WTC11 (cell line): ENCODE measurements around the gene RIC3. TPM values are rescaled to one million over a fixed set of nuclear protein-coding genes. Genes with fewer than 3 reads are reported as not detected.

ENCODE experiments used
- ATAC-seq: fragments of 200-7000 bp; cut with Tn5 transposase; 2 replicates; pipeline ENCODE4 v1.10.0; 2021; ENCODE audit warnings: mild to moderate bottlenecking, moderate library complexity
- CTCF ChIA-PET: fragments of 300-600 bp; sonication (Branson Sonifier 250); formaldehyde crosslinking; loops from one replicate; lab custom pipeline; 2021; ENCODE audit warnings: antibody characterized with exemption; lab: Charles Lee
- POLR2A ChIA-PET: fragments of 350-600 bp; sonication (Branson Sonifier 250); formaldehyde crosslinking; loops from one replicate; lab custom pipeline; 2021; ENCODE audit warnings: antibody characterized with exemption; lab: Charles Lee
- DNase-seq: peaks from one replicate; pipeline ENCODE4 v3.0.0; 2021; ENCODE audit warnings: low spot score
- H3K27ac Mint-ChIP-seq: 2 replicates; pipeline ENCODE4 v1.8.0; 2021; ENCODE audit warnings: mixed read lengths
- H3K27me3 Mint-ChIP-seq: 2 replicates; pipeline ENCODE4 v1.8.0; 2021; ENCODE audit warnings: low read depth, mild to moderate bottlenecking, moderate library complexity, mixed read lengths
- H3K36me3 Mint-ChIP-seq: 2 replicates; pipeline ENCODE4 v1.8.0; 2021; ENCODE audit warnings: mixed read lengths
- H3K4me1 Mint-ChIP-seq: 2 replicates; pipeline ENCODE4 v1.8.0; 2022; ENCODE audit warnings: mixed read lengths
- H3K4me3 Mint-ChIP-seq: 2 replicates; pipeline ENCODE4 v1.8.0; 2021; ENCODE audit warnings: mild to moderate bottlenecking, moderate library complexity, mixed read lengths
- H3K9me3 Mint-ChIP-seq: 2 replicates; pipeline ENCODE4 v1.8.0; 2021; ENCODE audit warnings: mixed read lengths
- CBFB ChIP-seq: sonication (generic); formaldehyde crosslinking; IDR thresholded peaks from 2 replicates; pipeline ENCODE4 v1.8.1; 2022; ENCODE audit warnings: mild to moderate bottlenecking, low read depth, missing genetic modification reagents
- CREB1 ChIP-seq: sonication (generic); formaldehyde crosslinking; IDR thresholded peaks from 2 replicates; pipeline ENCODE4 v1.8.0; 2023; ENCODE audit warnings: mild to moderate bottlenecking, missing genetic modification reagents
- FOXJ3 ChIP-seq: sonication (generic); formaldehyde crosslinking; IDR thresholded peaks from 2 replicates; pipeline ENCODE4 v1.9.0; 2021; ENCODE audit warnings: missing genetic modification reagents, mild to moderate bottlenecking, borderline replicate concordance
- HMGA2 ChIP-seq: fragments of 250-450 bp; sonication (Bioruptor Pico); IDR thresholded peaks from 2 replicates; pipeline ENCODE4 v1.4.0; 2021; ENCODE audit warnings: mild to moderate bottlenecking, moderate library complexity
- NFATC4 ChIP-seq: fragments of 250-450 bp; sonication (Bioruptor Pico); IDR thresholded peaks from 2 replicates; pipeline ENCODE4 v1.9.0; 2021; ENCODE audit warnings: mild to moderate bottlenecking
- NR2C2 ChIP-seq: sonication (generic); formaldehyde crosslinking; IDR thresholded peaks from 2 replicates; pipeline ENCODE4 v1.8.0; 2022; ENCODE audit warnings: mild to moderate bottlenecking, missing genetic modification reagents
- SMAD3 ChIP-seq: sonication (generic); formaldehyde crosslinking; IDR thresholded peaks from 2 replicates; pipeline ENCODE4 v1.8.0; 2022; ENCODE audit warnings: missing genetic modification reagents, mild to moderate bottlenecking, borderline replicate concordance
- TP53 ChIP-seq: sonication (generic); formaldehyde crosslinking; IDR thresholded peaks from 2 replicates; pipeline ENCODE4 v1.8.1; 2023; ENCODE audit warnings: mild to moderate bottlenecking, missing genetic modification reagents
- ZNF263 ChIP-seq: sonication (generic); formaldehyde crosslinking; IDR thresholded peaks from 2 replicates; pipeline ENCODE4 v1.8.1; 2022; ENCODE audit warnings: low read depth, mild to moderate bottlenecking, moderate library complexity, missing genetic modification reagents
- ZNF423 ChIP-seq: fragments of 250-450 bp; sonication (Bioruptor Pico); IDR thresholded peaks from 2 replicates; pipeline ENCODE4 v2.1.2; 2022; ENCODE audit warnings: mild to moderate bottlenecking, moderate library complexity
- total RNA-seq: library from RNA; stranded (reverse); gene quantifications from 3 replicates; pipeline ENCODE4 v1.2.3, GENCODE V29; 2021
- TF ChIP-seq, protein P1 (sequence below): fragments of 200-600 bp; IDR thresholded peaks from 2 replicates; pipeline ENCODE4 v1.8.0; 2022; ENCODE audit warnings: antibody characterized with exemption

The RIC3 gene
- total RNA-seq, 1 experiment from 2014 or later, result 15.7 TPM

DNA sequence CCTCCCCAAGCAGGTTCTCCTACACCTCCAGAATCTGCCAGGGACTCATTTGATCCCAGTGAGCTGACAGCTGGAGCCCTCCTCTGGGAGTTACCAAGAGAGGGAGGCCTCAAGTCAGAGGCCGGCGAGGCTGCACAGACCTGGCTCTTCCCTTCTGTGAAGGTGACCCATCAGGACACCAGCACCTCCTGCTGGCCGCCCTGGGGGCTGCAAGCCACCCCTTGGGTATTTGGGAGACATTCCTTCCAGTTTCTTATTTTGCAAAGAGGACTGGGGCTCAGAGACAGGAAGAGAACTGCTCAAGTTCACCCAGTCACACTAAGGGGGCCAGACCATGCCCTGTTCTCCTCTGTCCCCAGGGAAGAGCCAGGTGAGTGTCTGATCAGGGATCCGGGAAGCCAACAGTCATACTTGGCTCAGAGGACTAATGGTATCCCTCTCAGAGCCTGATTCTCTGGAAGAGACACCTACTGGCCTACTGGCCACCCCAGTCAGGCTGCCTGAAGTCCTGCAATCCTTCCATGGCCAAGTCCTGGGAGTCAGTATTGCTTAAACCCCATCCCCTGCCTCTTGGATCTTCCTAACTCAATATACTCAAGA, 40.5 kb upstream of the RIC3 start:
- ATAC-seq, result peak; percentile 61
- no peaks in the 10 kb centered on the region for H3K27me3 Mint-ChIP-seq
- CTCF ChIA-PET, result interaction anchor here (0.6 to 1.0 kb wide), 3 partner anchors 9 to 16 kb away, joined by 3 to 6 read pairs (median 4); no protein-coding TSS in a partner anchor
- POLR2A ChIA-PET, result interaction anchor here (0.7 kb wide), 1 partner anchor 133 kb away, joined by 4 read pairs; no protein-coding TSS in a partner anchor
- peak; percentile 82 for DNase-seq
- peaks cover 16% of the 10 kb centered on the region for H3K4me1 Mint-ChIP-seq
- H3K27ac Mint-ChIP-seq, result no peak overlapping the region
- no peak overlapping the region for H3K4me3 Mint-ChIP-seq
- H3K36me3 Mint-ChIP-seq, result no peaks in the 10 kb centered on the region
- H3K9me3 Mint-ChIP-seq, result no peaks in the 10 kb centered on the region
- TF ChIP-seq ZNF423 (CRISPR knock-in tag), result 0 out of 2 replicates have a peak, but pooled peaks have one; percentile 5
- TF ChIP-seq, protein P1, sequence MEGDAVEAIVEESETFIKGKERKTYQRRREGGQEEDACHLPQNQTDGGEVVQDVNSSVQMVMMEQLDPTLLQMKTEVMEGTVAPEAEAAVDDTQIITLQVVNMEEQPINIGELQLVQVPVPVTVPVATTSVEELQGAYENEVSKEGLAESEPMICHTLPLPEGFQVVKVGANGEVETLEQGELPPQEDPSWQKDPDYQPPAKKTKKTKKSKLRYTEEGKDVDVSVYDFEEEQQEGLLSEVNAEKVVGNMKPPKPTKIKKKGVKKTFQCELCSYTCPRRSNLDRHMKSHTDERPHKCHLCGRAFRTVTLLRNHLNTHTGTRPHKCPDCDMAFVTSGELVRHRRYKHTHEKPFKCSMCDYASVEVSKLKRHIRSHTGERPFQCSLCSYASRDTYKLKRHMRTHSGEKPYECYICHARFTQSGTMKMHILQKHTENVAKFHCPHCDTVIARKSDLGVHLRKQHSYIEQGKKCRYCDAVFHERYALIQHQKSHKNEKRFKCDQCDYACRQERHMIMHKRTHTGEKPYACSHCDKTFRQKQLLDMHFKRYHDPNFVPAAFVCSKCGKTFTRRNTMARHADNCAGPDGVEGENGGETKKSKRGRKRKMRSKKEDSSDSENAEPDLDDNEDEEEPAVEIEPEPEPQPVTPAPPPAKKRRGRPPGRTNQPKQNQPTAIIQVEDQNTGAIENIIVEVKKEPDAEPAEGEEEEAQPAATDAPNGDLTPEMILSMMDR, result peak; percentile 72
- TF ChIP-seq TP53 (CRISPR knock-in tag), result no peak
- TF ChIP-seq, all 79 proteins: peak for 2

DNA sequence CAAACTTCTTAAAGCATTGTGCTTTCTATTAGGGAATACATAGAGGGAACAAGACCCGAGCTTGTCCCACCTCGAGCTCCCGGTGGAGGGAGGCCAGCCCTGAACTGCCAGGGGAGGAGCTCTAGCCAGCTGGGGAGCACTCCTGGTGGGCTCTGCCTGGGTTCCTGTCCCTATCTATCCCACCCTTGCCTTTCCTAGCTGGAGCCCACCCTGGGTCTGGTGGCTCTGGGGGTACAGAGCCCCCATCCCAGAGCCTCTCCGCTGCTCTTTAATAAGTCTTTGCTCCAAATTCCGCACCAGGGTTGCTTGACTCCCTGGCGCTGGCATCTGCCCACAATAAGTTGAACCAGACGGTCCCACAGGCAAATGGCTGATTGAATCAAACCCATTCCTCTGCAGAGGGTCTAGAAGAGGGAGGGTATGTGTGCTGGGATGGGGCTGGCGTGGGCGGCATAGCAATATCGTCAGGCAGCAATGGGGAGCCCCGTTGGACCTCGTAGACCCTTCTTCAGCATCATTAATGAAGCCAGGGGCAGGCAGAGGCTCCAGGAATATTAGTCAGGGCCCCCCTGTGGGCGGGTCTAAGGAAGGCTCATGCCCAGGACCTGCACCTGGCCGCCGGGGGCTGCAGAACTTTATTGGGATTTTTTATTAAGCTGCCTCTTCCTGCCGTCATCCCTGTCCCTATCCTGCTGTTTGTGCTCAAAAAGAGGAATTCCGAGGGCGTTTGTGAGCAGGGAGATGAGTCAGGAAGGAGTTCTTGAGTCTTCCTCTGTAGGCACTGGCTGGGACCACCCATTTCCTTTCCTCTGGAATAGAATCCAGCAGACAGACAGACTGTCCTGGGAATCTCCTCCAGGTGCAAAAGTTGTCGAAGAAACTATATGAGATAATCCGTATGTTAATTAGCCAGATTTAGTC, 38.5 kb upstream of the RIC3 start:
- ATAC-seq (no peak), DNase-seq (no peak)
- no peaks in the 10 kb centered on the region for H3K36me3 Mint-ChIP-seq
- no peak overlapping the region for H3K27ac Mint-ChIP-seq
- H3K4me1 Mint-ChIP-seq, result peaks cover 16% of the 10 kb centered on the region
- TF ChIP-seq NR2C2 (CRISPR knock-in tag) (no peak), ZNF263 (CRISPR knock-in tag) (peak; percentile 75; the same call in 1 of the 2 replicates)
- TF ChIP-seq, all 79 proteins: peak for 1
- Mint-ChIP-seq H3K27me3 (no peaks in the 10 kb centered on the region), H3K9me3 (no peaks in the 10 kb centered on the region), H3K4me3 (no peak overlapping the region)
- ChIA-PET CTCF (interaction anchor here (1.0 to 4.8 kb wide), 5 partner anchors 11 to 359 kb away, joined by 3 to 27 read pairs (median 6); partner anchors contain the start of gene LMO1), POLR2A (no interaction called here)

DNA sequence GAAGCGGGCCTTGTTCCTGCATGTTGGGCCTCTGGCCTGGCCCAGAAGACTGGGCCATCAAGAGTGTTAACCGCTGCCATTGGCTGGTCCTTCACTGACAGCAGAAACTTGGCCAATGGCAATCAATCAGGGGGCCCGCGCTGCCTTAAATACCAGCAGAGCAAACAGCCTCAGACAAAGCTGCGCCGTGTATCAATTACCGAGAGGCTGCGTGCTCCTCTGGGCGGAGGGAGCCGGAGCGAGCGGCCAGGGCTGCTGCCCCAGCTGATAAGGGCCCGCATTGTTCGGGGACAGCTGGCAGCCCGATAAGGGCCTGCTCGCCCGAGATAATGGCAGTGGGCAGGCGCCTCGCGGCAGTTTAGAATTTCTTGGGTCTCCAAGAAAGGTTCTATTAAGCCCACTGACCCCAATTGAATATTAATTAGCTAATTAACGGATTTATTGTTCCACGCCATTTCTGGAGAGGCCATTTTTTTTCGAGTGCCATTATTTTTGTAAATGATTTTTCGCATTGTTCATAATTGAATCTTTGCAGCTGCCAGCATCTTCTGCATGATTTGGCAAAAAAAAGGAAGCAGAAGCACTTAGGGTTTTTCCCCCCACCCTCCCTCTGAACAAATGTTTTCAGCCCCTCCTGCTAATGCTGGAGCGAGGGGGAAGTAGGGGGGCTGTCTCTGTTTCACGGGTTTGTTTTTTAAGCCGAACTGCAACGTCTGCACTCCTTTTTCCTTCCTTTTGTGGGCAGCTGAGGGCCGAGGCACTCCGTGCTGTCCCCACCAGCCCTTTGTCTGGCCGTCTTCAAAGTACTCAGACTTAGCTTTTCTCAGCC, 37.6 kb upstream of the RIC3 start:
- no peak overlapping the region for H3K4me3 Mint-ChIP-seq
- ATAC-seq (peak; percentile 74), DNase-seq (no peak)

DNA sequence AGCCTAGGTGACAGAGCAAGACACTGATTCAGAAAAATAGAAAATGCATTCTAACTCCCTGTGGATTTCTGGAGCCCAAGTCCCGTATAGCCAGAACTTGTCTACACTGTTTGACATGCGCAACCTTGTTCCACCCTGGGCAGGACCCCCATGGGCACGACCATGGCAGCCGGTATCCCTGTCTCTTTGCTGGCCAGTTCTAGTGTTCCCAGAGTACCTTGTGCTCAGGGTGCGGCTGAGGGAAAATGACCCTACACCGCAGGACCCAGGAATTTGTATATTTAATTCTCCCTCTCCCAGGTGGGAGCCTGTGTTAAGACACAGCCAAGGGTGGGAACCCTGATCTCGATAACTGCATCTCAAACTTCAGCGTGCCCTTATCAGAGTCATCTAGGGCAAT, 36.7 kb upstream of the RIC3 start:
- H3K36me3 Mint-ChIP-seq, result no peaks in the 10 kb centered on the region
- ATAC-seq (no peak), DNase-seq (no peak)
- peaks cover 22% of the 10 kb centered on the region for H3K4me1 Mint-ChIP-seq
- ChIA-PET POLR2A (no interaction called here), CTCF (interaction anchor here (1.0 to 4.8 kb wide), 4 partner anchors 12 to 58 kb away, joined by 3 to 27 read pairs (median 4); no protein-coding TSS in a partner anchor)
- no peak for TF ChIP-seq NFATC4 (CRISPR knock-in tag)
- no peak for TF ChIP-seq SMAD3 (CRISPR knock-in tag)
- H3K4me3 Mint-ChIP-seq, result no peak overlapping the region
- no peaks in the 10 kb centered on the region for H3K9me3 Mint-ChIP-seq
- H3K27ac Mint-ChIP-seq, result no peak overlapping the region
- no peaks in the 10 kb centered on the region for H3K27me3 Mint-ChIP-seq

More for the DNA sequence above, 37.6 kb upstream of the RIC3 start:
- ChIA-PET POLR2A (no interaction called here), CTCF (interaction anchor here (1.0 to 4.8 kb wide), 7 partner anchors 11 to 360 kb away, joined by 3 to 27 read pairs (median 4); partner anchors contain the start of gene LMO1)
- Mint-ChIP-seq H3K9me3 (no peaks in the 10 kb centered on the region), H3K27me3 (no peaks in the 10 kb centered on the region), H3K36me3 (no peaks in the 10 kb centered on the region), H3K4me1 (peaks cover 22% of the 10 kb centered on the region), H3K27ac (no peak overlapping the region)
- TF ChIP-seq HMGA2 (no peak), CBFB (CRISPR knock-in tag) (no peak), FOXJ3 (CRISPR knock-in tag) (no peak), CREB1 (no peak)
